Transverse colon (tissue), 4 donors: ENCODE results near the gene CHERP. TPM values are rescaled to one million over a fixed set of nuclear protein-coding genes. Genes with fewer than 3 reads are reported as not detected.

Experiments used
- DNase-seq: peaks from one replicate; pipeline ENCODE4 v3.0.0-alpha.2; 2019
- H3K27ac ChIP-seq, 4 donors: fragments of 200-600 bp; sonication (generic); 2 replicates each; pipeline ENCODE4 v1.5.1; 2016 to 2018; ENCODE audit warnings: inconsistent platforms in 4 of 4
- H3K27me3 ChIP-seq: fragments of 200-600 bp; sonication (generic); 2 replicates; pipeline ENCODE4 v1.5.1; 2017; ENCODE audit warnings: inconsistent platforms
- H3K36me3 ChIP-seq, 4 donors: fragments of 200-600 bp; sonication (generic); 2 replicates each; pipeline ENCODE4 v1.5.1; 2017 to 2019; ENCODE audit warnings: inconsistent platforms in 4 of 4
- H3K4me1 ChIP-seq, 4 donors: fragments of 200-600 bp; sonication (generic); 2 replicates each; pipeline ENCODE4 v1.5.1; 2017 to 2020; ENCODE audit warnings: inconsistent platforms in 4 of 4
- H3K4me3 ChIP-seq, 4 donors: fragments of 200-600 bp; sonication (generic); 1 replicate in 1 of 4; 2 replicates in 3 of 4; pipeline versions ENCODE4 v1.5.1 to v1.6.1; 2017 to 2019; ENCODE audit warnings: inconsistent platforms in 4 of 4
- H3K9me3 ChIP-seq, 2 donors: fragments of 200-600 bp; sonication (generic); 2 replicates each; pipeline ENCODE4 v1.5.1; 2017 to 2019; ENCODE audit warnings: inconsistent platforms in 2 of 2
- EP300 ChIP-seq: sonication (generic); formaldehyde crosslinking; IDR thresholded peaks from one replicate; pipeline ENCODE4 v1.6.1; 2017; ENCODE audit warnings: antibody characterized with exemption, low read depth
- POLR2A ChIP-seq: fragments of 450-650 bp; IDR thresholded peaks from one replicate; pipeline ENCODE4 v1.6.1; 2016; ENCODE audit warnings: antibody characterized with exemption, mild to moderate bottlenecking, moderate library complexity
- POLR2AphosphoS5 ChIP-seq, 3 donors: sonication (generic); formaldehyde crosslinking; IDR thresholded peaks; one replicate each; pipeline ENCODE4 v1.6.1; 2016; ENCODE audit warnings: antibody characterized with exemption in 3 of 3
- WGBS, 2 donors: methylation state at CpG; one replicate each; pipeline ENCODE4 v1.1.5; 2018; ENCODE audit warnings: low coverage in 1 of 2; 5-methylcytosine and 5-hydroxymethylcytosine counted together
- in situ Hi-C, 4 donors: fragments of 200-750 bp; cut with MboI; loops; one replicate each; pipeline versions ENCODE4 v1.15.0 to v1.15.1; 2017; ENCODE audit warnings: low sequenced_read_pairs in 3 of 4, low pct_ligation_motif_present in 1 of 4, low pct_unique_long_range_greater_than_20kb in 1 of 4
- intact Hi-C: fragments of 100-400 bp; cut with DNase I; formaldehyde crosslinking; loops from one replicate; pipeline ENCODE4 v1.15.1; 2023; ENCODE audit warnings: low total_unique reads
- total RNA-seq, 4 donors: library from RNA; depleted of rRNA; stranded (reverse); fragments of >200 nt; gene quantifications; one replicate each; pipeline ENCODE4 v1.1.0, GENCODE V29; 2016
- TF ChIP-seq, protein P1 (sequence below), 5 experiments: fragments of 200-600 bp in 3 of 5; fragments of 450-650 bp in 2 of 5; sonication (generic) in 3 of 5; IDR thresholded peaks; 1 replicate in 2 of 5; 2 replicates in 3 of 5; pipeline ENCODE4 v1.5.1; 2016 to 2017; ENCODE audit warnings: antibody characterized with exemption in 5 of 5, inconsistent platforms in 3 of 5, mild to moderate bottlenecking in 2 of 5, moderate library complexity in 1 of 5

CHERP gene
- total RNA-seq, 4 donors from 2014 or later, result 14.4 to 54.7 (median 28.9) TPM

DNA sequence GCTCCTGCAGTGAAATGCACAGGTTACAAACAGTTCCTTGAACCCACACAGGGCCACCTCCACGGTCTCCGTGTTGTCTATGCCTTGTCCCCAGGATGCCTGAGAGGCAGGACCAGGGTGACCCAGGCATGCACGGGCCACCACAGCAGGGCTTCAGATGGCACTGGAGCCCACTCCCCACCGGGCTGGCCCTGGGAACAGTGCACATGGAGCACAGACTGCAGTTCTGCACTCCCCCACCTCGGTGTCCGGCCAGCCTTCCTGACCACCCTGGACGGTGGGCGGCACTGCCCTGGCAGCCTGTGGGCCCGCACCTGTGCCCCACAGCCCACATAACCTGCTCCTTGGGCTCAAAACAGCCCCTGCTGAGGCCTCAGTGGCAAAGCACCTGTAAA lies 44.2 kb upstream of the CHERP start:
- intact Hi-C loops (no loop called here), in situ Hi-C loops (no loop called here)
- H3K4me1 ChIP-seq, result peaks cover 42 to 90% (median 71%) of the 10 kb centered on the region in 4 donors
- 83% methylated on average over 1 to 9 of the region's 9 CpGs for WGBS, 2 donors
- H3K4me3 ChIP-seq, result no peak overlapping the region
- DNase-seq, result no peak
- no peaks in the 10 kb centered on the region for H3K36me3 ChIP-seq
- H3K9me3 ChIP-seq, result no peaks in the 10 kb centered on the region
- TF ChIP-seq, protein P1, sequence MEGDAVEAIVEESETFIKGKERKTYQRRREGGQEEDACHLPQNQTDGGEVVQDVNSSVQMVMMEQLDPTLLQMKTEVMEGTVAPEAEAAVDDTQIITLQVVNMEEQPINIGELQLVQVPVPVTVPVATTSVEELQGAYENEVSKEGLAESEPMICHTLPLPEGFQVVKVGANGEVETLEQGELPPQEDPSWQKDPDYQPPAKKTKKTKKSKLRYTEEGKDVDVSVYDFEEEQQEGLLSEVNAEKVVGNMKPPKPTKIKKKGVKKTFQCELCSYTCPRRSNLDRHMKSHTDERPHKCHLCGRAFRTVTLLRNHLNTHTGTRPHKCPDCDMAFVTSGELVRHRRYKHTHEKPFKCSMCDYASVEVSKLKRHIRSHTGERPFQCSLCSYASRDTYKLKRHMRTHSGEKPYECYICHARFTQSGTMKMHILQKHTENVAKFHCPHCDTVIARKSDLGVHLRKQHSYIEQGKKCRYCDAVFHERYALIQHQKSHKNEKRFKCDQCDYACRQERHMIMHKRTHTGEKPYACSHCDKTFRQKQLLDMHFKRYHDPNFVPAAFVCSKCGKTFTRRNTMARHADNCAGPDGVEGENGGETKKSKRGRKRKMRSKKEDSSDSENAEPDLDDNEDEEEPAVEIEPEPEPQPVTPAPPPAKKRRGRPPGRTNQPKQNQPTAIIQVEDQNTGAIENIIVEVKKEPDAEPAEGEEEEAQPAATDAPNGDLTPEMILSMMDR (IDR thresholded peaks at IDR 0.05), result no peak
- no peaks in the 10 kb centered on the region for H3K27me3 ChIP-seq
- H3K27ac ChIP-seq, result peak overlapping the region; percentile 67 to 86 (median 76)

- Histone ChIP-seq H3K27ac (peak overlapping the region; percentile 67 to 86 (median 76)), H3K36me3 (no peaks in the 10 kb centered on the region), H3K9me3 (no peaks in the 10 kb centered on the region), H3K4me3 (no peak overlapping the region), H3K4me1 (peaks cover 42 to 85% (median 70%) of the 10 kb centered on the region in 4 donors), H3K27me3 (no peaks in the 10 kb centered on the region)
- in situ Hi-C loops, result no loop called here
- TF ChIP-seq, protein P1 (IDR thresholded peaks at IDR 0.05), result no peak
- TF ChIP-seq POLR2AphosphoS5 (IDR thresholded peaks at IDR 0.05), result peak in 1 of 3 donors; percentile 33
- peak; percentile 9 for TF ChIP-seq POLR2A
- WGBS, 2 donors, result 60 to 67% methylated on average over 2 to 11 of the region's 11 CpGs
- peak; percentile 62 for DNase-seq
- intact Hi-C loops, result no loop called here
These were observed 43.7 kb upstream of the CHERP start for GRCh38 chr19:16585808-16586476.

GRCh38 chr19:16585094-16585801 lies 43.0 kb upstream of the CHERP start:
- intact Hi-C loops (no loop called here), in situ Hi-C loops (no loop called here)
- TF ChIP-seq, protein P1 (IDR thresholded peaks at IDR 0.05), result no peak
- TF ChIP-seq POLR2AphosphoS5 (IDR thresholded peaks at IDR 0.05) (no peak), EP300 (no peak), POLR2A (no peak)
- no peaks in the 10 kb centered on the region for H3K27me3 ChIP-seq
- WGBS, 2 donors, result 67% methylated on average over 13 of the region's 13 CpGs; no CpG with 5 or more reads in 1 of the 2 donors
- peak overlapping the region in 1 of 4 donors; percentile 10 for H3K4me3 ChIP-seq
- H3K4me1 ChIP-seq, result peaks cover 39 to 78% (median 63%) of the 10 kb centered on the region in 4 donors
- no peaks in the 10 kb centered on the region for H3K9me3 ChIP-seq
- H3K27ac ChIP-seq, result peak overlapping the region; percentile 67 to 86 (median 76)
- no peaks in the 10 kb centered on the region for H3K36me3 ChIP-seq
- no peak for DNase-seq

GRCh38 chr19:16584248-16585093 lies 42.2 kb upstream of the CHERP start:
- WGBS, 2 donors, result 0 to 4% methylated on average over 2 to 15 of the region's 15 CpGs
- in situ Hi-C loops, result no loop called here
- H3K4me3 ChIP-seq, result peak overlapping the region in 1 of 4 donors; percentile 10
- no peaks in the 10 kb centered on the region for H3K36me3 ChIP-seq
- H3K27ac ChIP-seq, result peak overlapping the region; percentile 67 to 86 (median 76)
- TF ChIP-seq EP300 (no peak), POLR2AphosphoS5 (IDR thresholded peaks at IDR 0.05) (peak; percentile 52 to 79 (median 76)), POLR2A (peak; percentile 62)
- H3K27me3 ChIP-seq, result no peaks in the 10 kb centered on the region
- peak; percentile 89 for DNase-seq
- no peaks in the 10 kb centered on the region for H3K9me3 ChIP-seq
- intact Hi-C loops, result no loop called here
- H3K4me1 ChIP-seq, result peaks cover 39 to 72% (median 60%) of the 10 kb centered on the region in 4 donors
